Hematopoietic multipotent progenitor cell treated with erythropoietin and hydrocortisone succinate and interleukin-3 and kit ligand, for 4 days (in vitro differentiated cells): Measurements from ENCODE around the gene PRAMEF2.
"Not testable (repeated sequence)": the region's sequence is repeated elsewhere in the genome, so short reads cannot be mapped to it uniquely, and the experiment has no call there.

Experiments used
- DNase-seq: peaks from one replicate; pipeline ENCODE4 v3.0.0-alpha.2; 2015

PRAMEF2 gene, protein sequence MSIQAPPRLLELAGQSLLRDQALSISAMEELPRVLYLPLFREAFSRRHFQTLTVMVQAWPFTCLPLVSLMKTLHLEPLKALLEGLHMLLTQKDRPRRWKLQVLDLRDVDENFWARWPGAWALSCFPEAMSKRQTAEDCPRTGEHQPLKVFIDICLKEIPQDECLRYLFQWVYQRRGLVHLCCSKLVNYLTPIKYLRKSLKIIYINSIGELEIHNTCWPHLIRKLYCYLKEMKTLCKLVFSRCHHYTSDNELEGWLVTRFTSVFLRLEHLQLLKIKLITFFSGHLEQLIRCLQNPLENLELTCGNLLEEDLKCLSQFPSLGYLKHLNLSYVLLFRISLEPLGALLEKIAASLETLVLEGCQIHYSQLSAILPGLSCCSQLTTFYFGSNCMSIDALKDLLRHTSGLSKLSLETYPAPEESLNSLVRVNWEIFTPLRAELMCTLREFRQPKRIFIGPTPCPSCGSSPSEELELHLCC

GRCh38 chr1:12856786-12857185, at the start of gene PRAMEF2:
PRAMEF2 (plus strand) TSS chr1:12857086; CDS start chr1:12859010, 1,924 bp downstream.
- not testable (repeated sequence) for DNase-seq

DNA sequence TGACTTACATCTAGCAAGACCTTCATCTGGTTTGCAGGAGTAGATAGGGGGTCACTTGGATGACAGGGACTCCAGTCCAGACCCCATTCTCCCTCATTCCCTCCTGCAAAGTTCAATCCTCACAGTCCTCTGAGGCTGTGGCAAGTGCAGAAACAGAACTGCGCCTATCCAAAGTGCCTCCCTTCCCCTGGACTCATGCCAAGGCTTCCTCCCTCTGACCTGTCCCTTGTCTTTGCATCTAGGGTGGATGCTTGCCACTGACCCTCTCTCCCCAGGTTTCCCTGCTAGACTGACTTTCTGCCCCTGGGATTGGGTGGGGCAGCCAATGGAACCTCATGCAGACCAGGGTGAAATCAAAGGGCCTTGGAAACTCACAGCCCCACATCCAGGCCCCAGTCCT, 47.0 kb upstream of the PRAMEF2 start:
- DNase-seq: no peak

GRCh38 chr1:12810691-12811408, 46.0 kb upstream of the PRAMEF2 start:
- DNase-seq: no peak

- DNase-seq: no peak
Measured at GRCh38 chr1:12811409-12811784, 45.5 kb upstream of the PRAMEF2 start.

GRCh38 chr1:12819061-12819460, 37.8 kb upstream of the PRAMEF2 start:
- not testable (repeated sequence) for DNase-seq

- DNase-seq: not testable (repeated sequence)
Measured at GRCh38 chr1:12831310-12831709, 25.6 kb upstream of the PRAMEF2 start, which contains the start of gene PRAMEF11. PRAMEF11 (minus strand) TSS chr1:12831410; CDS start chr1:12828789, 2,621 bp downstream.

DNA sequence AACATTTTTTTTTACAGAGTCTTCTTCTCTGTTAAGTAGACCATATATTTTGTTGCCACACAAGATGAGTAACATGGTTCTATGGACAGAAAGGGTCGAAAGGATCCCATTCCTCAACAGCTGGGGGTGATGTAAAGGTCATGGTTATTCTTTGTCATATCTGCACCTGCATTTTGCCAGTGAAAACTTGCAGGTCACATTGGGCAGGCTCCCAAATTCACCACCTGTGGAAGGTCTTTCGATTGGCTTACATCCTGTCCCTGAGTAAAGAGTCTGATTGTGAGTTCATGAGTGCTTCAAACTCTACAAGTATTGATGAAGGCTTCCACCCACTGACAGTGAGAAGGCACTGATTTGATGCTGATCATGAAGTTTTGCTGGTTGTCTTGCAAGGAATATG, 23.6 kb upstream of the PRAMEF2 start:
- not testable (repeated sequence) for DNase-seq

DNA sequence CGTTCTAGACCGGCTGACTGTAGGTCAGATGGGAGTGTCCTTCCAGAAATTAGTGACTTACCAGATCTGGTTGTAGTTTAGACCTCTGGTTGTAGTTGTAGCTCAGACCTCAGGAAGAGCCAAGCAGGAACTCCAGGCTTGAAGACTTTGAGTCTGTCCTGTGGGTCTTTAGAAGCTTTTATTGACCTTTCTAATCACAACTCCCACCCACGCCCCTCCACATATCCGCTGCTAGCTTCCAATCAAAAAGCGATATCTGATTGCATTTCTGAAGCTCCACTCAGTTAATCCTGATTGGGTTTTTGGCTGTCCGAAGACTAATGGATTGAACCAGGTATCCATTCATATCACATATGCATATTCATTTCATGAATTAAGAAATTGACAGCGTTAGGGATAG, 8.3 kb upstream of the PRAMEF2 start, which contains the start of gene HNRNPCL1:
TSS of gene HNRNPCL1 (minus strand) at position 101 of the 400 bp plus-strand sequence. CDS start 431 bp downstream, outside the sequence.
- not testable (repeated sequence) for DNase-seq

GRCh38 chr1:12851779-12852178, 5.1 kb upstream of the PRAMEF2 start:
- no peak for DNase-seq

GRCh38 chr1:12863131-12863880, 6.4 kb downstream of the PRAMEF2 start:
- DNase-seq: not testable (repeated sequence)

- not testable (repeated sequence) for DNase-seq
Measured at GRCh38 chr1:12878453-12878852, 21.6 kb downstream of the PRAMEF2 start.

DNA sequence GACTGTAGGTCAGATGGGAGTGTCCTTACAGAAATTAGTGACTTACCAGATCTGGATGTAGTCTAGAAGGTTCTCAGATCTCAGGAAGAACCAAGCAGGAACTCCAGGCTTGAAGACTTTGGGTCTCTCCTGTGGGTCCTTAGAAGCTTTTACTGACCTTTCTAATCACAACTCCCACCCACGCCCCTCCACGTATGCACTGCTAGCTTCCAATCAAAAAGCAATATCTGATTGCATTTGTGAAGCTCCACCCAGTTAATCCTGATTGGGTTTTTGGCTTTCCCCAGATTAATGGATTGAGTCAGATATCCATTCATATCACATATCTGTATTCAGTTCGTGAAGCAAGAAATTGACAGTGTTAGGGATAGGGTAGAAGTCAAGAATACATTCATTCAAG, 29.2 kb downstream of the PRAMEF2 start, which contains the start of gene PRAMEF4:
TSS of gene PRAMEF4 (minus strand) at position 101 of the 400 bp plus-strand sequence. CDS start 2,807 bp downstream, outside the sequence.
- not testable (repeated sequence) for DNase-seq

GRCh38 chr1:12898170-12898569, 41.3 kb downstream of the PRAMEF2 start, which contains the start of gene PRAMEF10:
PRAMEF10 (minus strand) TSS chr1:12898270; CDS start chr1:12895847, 2,423 bp downstream.
- not testable (repeated sequence) for DNase-seq

- DNase-seq: not testable (repeated sequence)
Measured at GRCh38 chr1:12899186-12899585, 42.3 kb downstream of the PRAMEF2 start.

DNA sequence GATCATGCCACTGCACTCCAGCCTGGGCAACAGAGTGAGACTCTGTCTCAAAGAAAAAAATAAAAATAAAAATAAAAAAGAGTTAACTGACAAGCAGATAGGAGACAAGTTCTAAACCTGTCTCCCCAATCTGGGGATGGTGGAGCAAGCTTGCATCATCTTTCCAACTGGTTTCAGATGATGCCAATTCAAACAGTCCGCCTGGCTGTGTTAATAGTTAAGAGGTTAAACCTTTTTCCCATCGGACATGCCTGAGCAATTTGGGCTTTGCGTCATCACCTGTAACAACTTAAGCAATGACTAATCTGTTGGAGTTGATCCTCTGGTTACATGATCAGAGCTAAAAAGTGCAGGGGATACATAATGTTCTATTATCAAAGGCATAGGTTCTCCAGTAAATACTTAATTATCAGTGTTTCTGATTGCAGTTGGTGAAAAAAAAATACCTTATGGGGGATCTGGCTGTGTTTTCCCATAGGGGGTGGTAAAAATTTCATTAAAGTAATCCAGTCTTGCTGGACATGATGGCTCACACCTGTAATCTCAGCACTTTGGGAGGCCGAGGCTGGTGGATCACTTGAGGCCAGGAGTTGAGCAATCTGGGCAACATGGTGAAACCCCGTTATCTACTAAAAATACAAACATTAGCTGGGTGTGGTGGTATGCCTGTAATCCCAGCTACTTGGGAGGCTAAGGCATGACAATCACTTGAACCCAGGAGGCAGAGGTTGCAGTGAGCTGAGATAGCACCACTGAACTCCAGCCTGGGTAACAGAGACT, 47.1 kb downstream of the PRAMEF2 start:
- DNase-seq: not testable (repeated sequence)
